HCT116 (cell line): Measurements from ENCODE around the gene MARCHF7. TPM values are rescaled to one million over a fixed set of nuclear protein-coding genes. Genes with fewer than 3 reads are reported as not detected.

ENCODE experiments used
- CEBPB ChIP-seq: IDR thresholded peaks from 2 replicates; pipeline ENCODE4 v1.6.1; 2012; ENCODE audit warnings: low read depth
- EGR1 ChIP-seq: IDR thresholded peaks from 2 replicates; pipeline ENCODE4 v1.6.1; 2012; ENCODE audit warnings: low read depth
- ELF1 ChIP-seq: IDR thresholded peaks from 2 replicates; pipeline ENCODE4 v1.6.1; 2012; ENCODE audit warnings: low read depth, borderline replicate concordance
- EZH2 ChIP-seq: fragments of 200-600 bp; sonication (generic); IDR thresholded peaks from 2 replicates; pipeline ENCODE4 v1.6.1; 2017; ENCODE audit warnings: antibody characterized with exemption, mixed run types
- EZH2phosphoT487 ChIP-seq: fragments of 200-600 bp; IDR thresholded peaks from 2 replicates; pipeline ENCODE4 v1.6.1; 2018; ENCODE audit warnings: antibody characterized with exemption, borderline replicate concordance
- FOSL1 ChIP-seq: IDR thresholded peaks from 2 replicates; pipeline ENCODE4 v1.6.1; 2012; ENCODE audit warnings: low read depth
- JUND ChIP-seq: IDR thresholded peaks from 2 replicates; pipeline ENCODE4 v1.6.1; 2012
- REST ChIP-seq: IDR thresholded peaks from 2 replicates; pipeline ENCODE4 v1.6.1; 2012; ENCODE audit warnings: low read depth
- SRF ChIP-seq: IDR thresholded peaks from 2 replicates; pipeline ENCODE4 v1.6.1; 2012; ENCODE audit warnings: low read depth
- TCF7L2 ChIP-seq: IDR thresholded peaks from 2 replicates; pipeline ENCODE4 v1.7.0; 2011; ENCODE audit warnings: borderline replicate concordance, inconsistent platforms; ENCODE audit not compliant: insufficient read depth, insufficient read length; ENCODE audit errors: extremely low read depth
- ZFX ChIP-seq: fragments of 450-650 bp; IDR thresholded peaks from 2 replicates; pipeline ENCODE4 v1.6.1; 2017
- total RNA-seq: library from RNA; stranded (reverse); gene quantifications from one replicate; pipeline ENCODE4 v1.2.1, GENCODE V29; 2021; ENCODE audit not compliant: unreplicated experiment
- TF ChIP-seq, protein P1 (sequence below), 3 experiments: fragments of 200-600 bp in 1 of 3; sonication (generic) in 1 of 3; IDR thresholded peaks in 2 of 3; conservative IDR thresholded peaks in 1 of 3; 2 replicates each; pipeline ENCODE4 v1.5.1; 2012 to 2017; ENCODE audit warnings: low read depth in 2 of 3, low read length in 2 of 3, antibody characterized with exemption in 1 of 3, borderline replicate concordance in 1 of 3, control low read depth in 1 of 3, mild to moderate bottlenecking in 1 of 3, mixed read lengths in 1 of 3, mixed run types in 1 of 3, moderate library complexity in 1 of 3; ENCODE audit not compliant: insufficient read depth in 1 of 3

The MARCHF7 gene
- total RNA-seq, 1 experiment from 2014 or later, result 65.9 TPM

DNA sequence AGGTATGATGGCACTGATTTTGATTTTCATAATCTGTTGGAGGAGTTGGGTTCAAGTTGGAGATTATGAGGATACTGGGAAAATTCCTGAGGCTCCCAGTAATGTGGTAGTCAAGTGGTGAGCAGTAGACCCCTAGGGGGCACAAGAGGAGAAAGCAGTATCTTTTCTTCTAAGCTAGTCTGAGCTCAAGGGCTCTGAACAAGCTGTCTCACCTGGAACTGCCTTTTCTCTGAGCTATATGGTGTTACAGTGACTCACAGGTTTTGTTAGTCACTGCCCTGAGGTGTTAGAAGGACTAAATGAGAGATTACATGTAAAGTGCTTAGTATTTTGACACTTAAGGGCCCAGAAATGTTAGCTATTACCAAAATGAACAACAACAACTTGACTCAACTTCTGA lies 43.5 kb downstream of the MARCHF7 start (continued):
- TF ChIP-seq REST, result no peak
- no peak for TF ChIP-seq SRF
- TF ChIP-seq TCF7L2, result no peak
- no peak for TF ChIP-seq EZH2
- TF ChIP-seq ELF1, result no peak
- TF ChIP-seq, protein P1, sequence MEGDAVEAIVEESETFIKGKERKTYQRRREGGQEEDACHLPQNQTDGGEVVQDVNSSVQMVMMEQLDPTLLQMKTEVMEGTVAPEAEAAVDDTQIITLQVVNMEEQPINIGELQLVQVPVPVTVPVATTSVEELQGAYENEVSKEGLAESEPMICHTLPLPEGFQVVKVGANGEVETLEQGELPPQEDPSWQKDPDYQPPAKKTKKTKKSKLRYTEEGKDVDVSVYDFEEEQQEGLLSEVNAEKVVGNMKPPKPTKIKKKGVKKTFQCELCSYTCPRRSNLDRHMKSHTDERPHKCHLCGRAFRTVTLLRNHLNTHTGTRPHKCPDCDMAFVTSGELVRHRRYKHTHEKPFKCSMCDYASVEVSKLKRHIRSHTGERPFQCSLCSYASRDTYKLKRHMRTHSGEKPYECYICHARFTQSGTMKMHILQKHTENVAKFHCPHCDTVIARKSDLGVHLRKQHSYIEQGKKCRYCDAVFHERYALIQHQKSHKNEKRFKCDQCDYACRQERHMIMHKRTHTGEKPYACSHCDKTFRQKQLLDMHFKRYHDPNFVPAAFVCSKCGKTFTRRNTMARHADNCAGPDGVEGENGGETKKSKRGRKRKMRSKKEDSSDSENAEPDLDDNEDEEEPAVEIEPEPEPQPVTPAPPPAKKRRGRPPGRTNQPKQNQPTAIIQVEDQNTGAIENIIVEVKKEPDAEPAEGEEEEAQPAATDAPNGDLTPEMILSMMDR (IDR thresholded peaks at IDR 0.05 in 2 of 3, conservative IDR thresholded peaks at IDR 0.05 in 1 of 3; ENCODE audit: borderline replicate concordance in 1 of 3, insufficient read depth in 1 of 3, low read depth in 2 of 3, low read length in 2 of 3), result peak; percentile 25 to 59 (median 50); a peak in 4 of 6 replicates
- TF ChIP-seq CEBPB, result 0 out of 2 replicates have a peak, but pooled peaks have one; percentile 13
- no peak for TF ChIP-seq EGR1
- TF ChIP-seq FOSL1, result peak; percentile 76
- TF ChIP-seq ZFX, result no peak
- peak; percentile 67 for TF ChIP-seq JUND
- TF ChIP-seq EZH2phosphoT487, result no peak
